ENCODE results near the gene LRRN3.

The LRRN3 gene

GRCh38 chr7:111080495-111081105, 10.3 kb upstream of the LRRN3 start:
- no peak for TF ChIP-seq POLR2AphosphoS5 (IDR thresholded peaks at IDR 0.05; ENCODE audit: low read depth, low read length)
- TF ChIP-seq, protein P1, sequence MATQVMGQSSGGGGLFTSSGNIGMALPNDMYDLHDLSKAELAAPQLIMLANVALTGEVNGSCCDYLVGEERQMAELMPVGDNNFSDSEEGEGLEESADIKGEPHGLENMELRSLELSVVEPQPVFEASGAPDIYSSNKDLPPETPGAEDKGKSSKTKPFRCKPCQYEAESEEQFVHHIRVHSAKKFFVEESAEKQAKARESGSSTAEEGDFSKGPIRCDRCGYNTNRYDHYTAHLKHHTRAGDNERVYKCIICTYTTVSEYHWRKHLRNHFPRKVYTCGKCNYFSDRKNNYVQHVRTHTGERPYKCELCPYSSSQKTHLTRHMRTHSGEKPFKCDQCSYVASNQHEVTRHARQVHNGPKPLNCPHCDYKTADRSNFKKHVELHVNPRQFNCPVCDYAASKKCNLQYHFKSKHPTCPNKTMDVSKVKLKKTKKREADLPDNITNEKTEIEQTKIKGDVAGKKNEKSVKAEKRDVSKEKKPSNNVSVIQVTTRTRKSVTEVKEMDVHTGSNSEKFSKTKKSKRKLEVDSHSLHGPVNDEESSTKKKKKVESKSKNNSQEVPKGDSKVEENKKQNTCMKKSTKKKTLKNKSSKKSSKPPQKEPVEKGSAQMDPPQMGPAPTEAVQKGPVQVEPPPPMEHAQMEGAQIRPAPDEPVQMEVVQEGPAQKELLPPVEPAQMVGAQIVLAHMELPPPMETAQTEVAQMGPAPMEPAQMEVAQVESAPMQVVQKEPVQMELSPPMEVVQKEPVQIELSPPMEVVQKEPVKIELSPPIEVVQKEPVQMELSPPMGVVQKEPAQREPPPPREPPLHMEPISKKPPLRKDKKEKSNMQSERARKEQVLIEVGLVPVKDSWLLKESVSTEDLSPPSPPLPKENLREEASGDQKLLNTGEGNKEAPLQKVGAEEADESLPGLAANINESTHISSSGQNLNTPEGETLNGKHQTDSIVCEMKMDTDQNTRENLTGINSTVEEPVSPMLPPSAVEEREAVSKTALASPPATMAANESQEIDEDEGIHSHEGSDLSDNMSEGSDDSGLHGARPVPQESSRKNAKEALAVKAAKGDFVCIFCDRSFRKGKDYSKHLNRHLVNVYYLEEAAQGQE (IDR thresholded peaks at IDR 0.05; ENCODE audit: insufficient read depth in 1 of 2, low read depth in 2 of 2, low read length in 2 of 2), result no peak
- no peak for TF ChIP-seq FOXP2 (optimal IDR thresholded peaks at IDR 0.05; ENCODE audit: borderline replicate concordance, extremely low read depth, extremely low read length, insufficient read depth)
- TF ChIP-seq SIN3A (IDR thresholded peaks at IDR 0.05; ENCODE audit: borderline replicate concordance, insufficient read depth, low read length), result no peak
- no peak for TF ChIP-seq TAF1 (IDR thresholded peaks at IDR 0.05; ENCODE audit: borderline replicate concordance, insufficient read depth, low read length)

DNA sequence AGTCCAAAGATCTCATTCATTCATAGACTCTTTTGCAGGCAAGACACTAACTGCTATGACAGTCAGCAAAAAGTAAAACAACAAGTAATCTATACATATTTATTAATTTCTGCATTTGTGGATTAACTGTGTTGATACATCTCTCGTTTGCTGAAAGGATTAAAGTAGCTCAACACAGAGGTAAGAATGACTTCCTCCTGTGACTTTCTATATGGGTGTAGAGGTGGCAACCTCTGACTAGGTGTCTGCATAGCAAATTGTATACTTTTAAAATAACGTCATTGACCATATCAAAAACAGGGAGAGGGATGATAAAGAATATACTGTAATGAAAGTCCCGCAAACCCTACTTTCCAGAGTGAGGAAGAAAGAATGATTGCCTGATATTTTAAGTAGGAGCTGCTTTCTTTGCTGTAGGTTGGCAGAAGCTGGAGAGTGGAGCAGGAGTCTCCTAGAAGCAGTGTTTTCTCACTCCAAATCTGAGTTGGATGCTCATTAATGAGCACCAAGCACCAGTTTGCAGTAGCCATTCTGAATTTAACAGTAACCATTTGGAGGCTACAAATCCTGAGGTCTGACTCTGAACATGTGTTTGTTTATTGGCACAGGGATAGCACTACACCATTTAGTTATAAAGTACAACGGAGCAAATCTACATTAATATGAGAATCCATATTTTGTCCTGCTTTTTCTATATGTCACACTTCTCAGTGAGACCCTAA, 9.2 kb upstream of the LRRN3 start:
- no peak for TF ChIP-seq FOXP2 (optimal IDR thresholded peaks at IDR 0.05; ENCODE audit: borderline replicate concordance, extremely low read depth, extremely low read length, insufficient read depth)

- TF ChIP-seq POLR2AphosphoS5 (IDR thresholded peaks at IDR 0.05; ENCODE audit: low read depth, low read length), result no peak
- no peak for TF ChIP-seq FOXP2 (optimal IDR thresholded peaks at IDR 0.05; ENCODE audit: borderline replicate concordance, extremely low read depth, extremely low read length, insufficient read depth)
- TF ChIP-seq, protein P1 (IDR thresholded peaks at IDR 0.05; ENCODE audit: insufficient read depth in 1 of 2, low read depth in 2 of 2, low read length in 2 of 2), result no peak
- TF ChIP-seq SIN3A (IDR thresholded peaks at IDR 0.05; ENCODE audit: borderline replicate concordance, insufficient read depth, low read length), result no peak
- no peak for TF ChIP-seq TAF1 (IDR thresholded peaks at IDR 0.05; ENCODE audit: borderline replicate concordance, insufficient read depth, low read length)
These were observed 8.6 kb upstream of the LRRN3 start for GRCh38 chr7:111082351-111082750.

DNA sequence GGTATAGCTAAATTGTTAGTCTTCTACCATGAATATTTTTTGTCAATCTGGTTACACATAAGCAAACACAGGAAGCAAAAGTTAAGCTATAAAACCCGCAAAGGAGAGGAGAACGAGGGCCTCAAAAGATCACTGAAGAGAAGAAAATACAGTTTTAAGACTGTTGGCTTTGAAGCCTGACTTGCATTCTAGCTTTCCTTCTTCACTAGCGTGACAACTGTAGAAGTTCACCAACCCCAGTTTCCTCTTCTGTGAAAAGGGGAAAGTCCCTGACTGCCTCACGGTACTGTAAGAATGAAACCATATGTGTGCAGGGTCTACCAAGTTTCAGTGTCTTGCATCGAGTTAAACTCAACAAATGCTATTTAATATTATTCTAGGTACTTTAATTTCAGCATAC, 7.5 kb upstream of the LRRN3 start:
- TF ChIP-seq POLR2AphosphoS5 (IDR thresholded peaks at IDR 0.05; ENCODE audit: low read depth, low read length) (no peak), FOXP2 (optimal IDR thresholded peaks at IDR 0.05; ENCODE audit: borderline replicate concordance, extremely low read depth, extremely low read length, insufficient read depth) (no peak), SIN3A (IDR thresholded peaks at IDR 0.05; ENCODE audit: borderline replicate concordance, insufficient read depth, low read length) (no peak), TAF1 (IDR thresholded peaks at IDR 0.05; ENCODE audit: borderline replicate concordance, insufficient read depth, low read length) (no peak)
- TF ChIP-seq, protein P1 (IDR thresholded peaks at IDR 0.05; ENCODE audit: insufficient read depth in 1 of 2, low read depth in 2 of 2, low read length in 2 of 2), result no peak

DNA sequence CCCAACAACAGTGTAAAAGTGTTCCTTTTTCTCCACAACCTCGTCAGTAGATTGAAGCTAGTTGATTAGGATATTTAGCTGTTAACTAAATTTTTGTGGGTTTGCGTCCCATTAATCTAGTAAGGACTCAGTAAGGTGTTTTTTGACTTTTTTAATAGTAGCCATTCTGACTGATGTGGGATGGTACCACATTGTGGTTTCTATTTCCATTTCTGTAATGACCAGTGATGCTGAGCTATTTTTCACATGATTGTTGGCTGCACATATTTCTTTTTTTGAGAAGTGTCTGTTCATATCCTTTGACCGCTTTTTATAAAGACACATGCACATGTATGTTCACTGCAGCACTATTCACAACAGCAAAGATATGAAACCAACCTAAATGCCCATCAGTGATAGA, 5.6 kb upstream of the LRRN3 start:
- TF ChIP-seq FOXP2 (optimal IDR thresholded peaks at IDR 0.05; ENCODE audit: borderline replicate concordance, extremely low read depth, extremely low read length, insufficient read depth) (no peak), SIN3A (IDR thresholded peaks at IDR 0.05; ENCODE audit: borderline replicate concordance, insufficient read depth, low read length) (no peak), TAF1 (IDR thresholded peaks at IDR 0.05; ENCODE audit: borderline replicate concordance, insufficient read depth, low read length) (no peak), POLR2AphosphoS5 (IDR thresholded peaks at IDR 0.05; ENCODE audit: low read depth, low read length) (no peak)
- TF ChIP-seq, protein P1 (IDR thresholded peaks at IDR 0.05; ENCODE audit: insufficient read depth in 1 of 2, low read depth in 2 of 2, low read length in 2 of 2), result no peak
